Activated naive CD8-positive, alpha-beta T cell (primary cell): ENCODE data around the gene MOXD1.

ENCODE experiments used
- H3K27ac Mint-ChIP-seq: one replicate; pipeline ENCODE4 v1.8.0; 2021; ENCODE audit warnings: mixed read lengths
- H3K27me3 Mint-ChIP-seq: one replicate; pipeline ENCODE4 v1.8.0; 2021; ENCODE audit warnings: mixed read lengths
- H3K36me3 Mint-ChIP-seq: one replicate; pipeline ENCODE4 v1.8.0; 2021; ENCODE audit warnings: mixed read lengths
- H3K4me1 Mint-ChIP-seq: one replicate; pipeline ENCODE4 v1.8.0; 2021; ENCODE audit warnings: low read depth, mixed read lengths
- H3K4me3 Mint-ChIP-seq: one replicate; pipeline ENCODE4 v1.8.0; 2021; ENCODE audit warnings: mild to moderate bottlenecking, mixed read lengths
- H3K9me3 Mint-ChIP-seq: one replicate; pipeline ENCODE4 v1.8.0; 2021; ENCODE audit warnings: low read depth, mixed read lengths

The MOXD1 gene

DNA sequence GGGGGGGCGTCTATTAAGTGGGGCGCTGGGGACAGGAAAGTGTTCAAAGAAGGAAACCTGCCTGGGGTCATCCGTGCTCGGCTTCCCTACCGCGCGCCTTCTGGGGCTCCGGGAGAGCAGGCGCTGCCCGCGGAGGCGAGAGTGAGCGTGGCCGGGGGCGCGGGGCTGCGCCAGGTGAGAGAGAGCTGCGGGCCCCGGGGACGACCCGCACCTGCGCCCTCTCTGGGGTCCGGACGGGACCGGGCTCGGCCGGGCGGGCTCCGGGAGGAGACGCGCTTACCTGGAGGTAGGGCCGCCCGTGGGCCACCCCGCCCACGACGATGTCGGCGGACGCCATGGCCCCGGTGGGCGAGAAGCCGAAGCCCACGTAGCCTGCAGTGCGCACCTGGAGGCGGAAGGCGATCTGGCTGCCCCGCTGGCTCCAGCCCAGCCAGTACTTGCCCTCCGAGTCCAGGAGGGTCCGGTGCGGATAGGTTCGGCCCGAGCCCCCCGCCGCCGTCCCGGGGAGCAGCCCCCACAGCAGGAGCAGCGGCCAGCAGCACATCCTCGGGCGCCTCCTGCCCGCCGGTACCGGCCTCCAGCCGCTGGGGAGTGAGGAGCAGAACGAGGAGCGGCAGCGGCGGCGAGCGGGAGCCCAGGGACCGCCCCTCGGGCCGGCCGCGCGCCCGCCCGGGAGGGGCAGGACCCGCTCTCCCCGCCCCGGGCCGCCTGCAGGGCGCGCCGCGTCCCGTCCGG, at the start of gene MOXD1:
MOXD1 (minus strand) TSS at position 593 of the 735 bp plus-strand sequence; CDS start at position 544, 49 bp downstream.
- H3K4me1 Mint-ChIP-seq, result peaks cover 6% of the 10 kb centered on the region
- peaks cover 45% of the 10 kb centered on the region for H3K27me3 Mint-ChIP-seq
- H3K9me3 Mint-ChIP-seq, result no peaks in the 10 kb centered on the region
- no peak within 1 kb of the TSS for H3K27ac Mint-ChIP-seq
- no peaks in the 10 kb centered on the region for H3K36me3 Mint-ChIP-seq
- peak within 1 kb of the TSS; percentile 67 for H3K4me3 Mint-ChIP-seq

DNA sequence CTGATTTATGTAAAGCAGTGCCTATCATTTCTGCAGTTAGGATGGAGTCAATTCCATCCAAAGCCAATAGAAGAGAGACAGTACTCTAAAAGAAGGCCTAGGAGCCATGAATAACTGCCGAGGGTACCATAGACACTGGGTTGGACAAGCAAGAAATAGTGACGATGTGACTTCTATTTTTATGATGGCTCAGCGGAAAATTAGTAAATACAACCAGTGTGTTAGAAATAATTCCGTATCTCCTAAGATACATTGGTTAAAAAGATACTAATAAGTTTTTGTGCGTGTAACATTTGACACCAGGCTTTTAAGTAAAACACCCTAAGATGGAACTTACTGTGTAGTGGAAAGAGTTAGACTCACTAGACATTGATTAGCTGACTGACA, 45.6 kb upstream of the MOXD1 start:
- Mint-ChIP-seq H3K9me3 (peaks cover 5% of the 10 kb centered on the region), H3K36me3 (peaks cover 11% of the 10 kb centered on the region), H3K4me3 (no peak overlapping the region), H3K27me3 (no peaks in the 10 kb centered on the region), H3K4me1 (no peaks in the 10 kb centered on the region), H3K27ac (no peak overlapping the region)

DNA sequence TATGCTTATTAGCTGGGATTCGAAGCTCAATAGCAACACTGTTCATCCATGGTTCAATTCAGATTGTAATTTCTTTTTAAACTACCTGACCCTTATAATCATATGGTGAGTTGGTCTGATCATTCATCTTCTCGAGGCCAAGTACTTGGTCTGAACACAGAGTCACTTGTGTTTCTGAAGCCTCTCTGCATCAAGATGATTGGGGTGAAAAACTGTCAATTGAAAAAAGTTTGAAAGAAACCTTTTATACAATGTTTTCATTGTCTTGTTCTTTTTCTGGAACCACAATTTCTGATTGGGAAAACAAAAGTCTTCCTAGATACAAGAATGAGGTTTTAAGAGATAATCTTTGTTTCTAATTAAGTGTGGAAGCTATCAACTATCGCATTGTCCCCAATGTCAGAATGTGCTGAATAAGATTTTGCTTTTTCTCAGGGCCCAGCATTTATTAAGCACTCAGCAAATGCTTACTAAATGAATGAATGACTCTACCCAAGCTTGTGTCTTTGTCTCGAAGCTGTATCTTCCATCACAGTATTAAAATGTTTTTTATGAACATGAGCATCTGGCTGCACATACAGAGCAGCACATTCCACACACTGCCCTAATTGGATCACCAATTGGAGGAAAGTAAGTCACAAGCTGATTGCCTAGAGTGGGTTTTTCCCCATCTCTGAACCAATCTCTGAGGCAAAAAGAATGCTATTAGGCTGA, 45.0 kb upstream of the MOXD1 start:
- Mint-ChIP-seq H3K27ac (no peak overlapping the region), H3K27me3 (no peaks in the 10 kb centered on the region), H3K4me1 (no peaks in the 10 kb centered on the region), H3K9me3 (peaks cover 10% of the 10 kb centered on the region), H3K36me3 (peaks cover 9% of the 10 kb centered on the region), H3K4me3 (no peak overlapping the region)

DNA sequence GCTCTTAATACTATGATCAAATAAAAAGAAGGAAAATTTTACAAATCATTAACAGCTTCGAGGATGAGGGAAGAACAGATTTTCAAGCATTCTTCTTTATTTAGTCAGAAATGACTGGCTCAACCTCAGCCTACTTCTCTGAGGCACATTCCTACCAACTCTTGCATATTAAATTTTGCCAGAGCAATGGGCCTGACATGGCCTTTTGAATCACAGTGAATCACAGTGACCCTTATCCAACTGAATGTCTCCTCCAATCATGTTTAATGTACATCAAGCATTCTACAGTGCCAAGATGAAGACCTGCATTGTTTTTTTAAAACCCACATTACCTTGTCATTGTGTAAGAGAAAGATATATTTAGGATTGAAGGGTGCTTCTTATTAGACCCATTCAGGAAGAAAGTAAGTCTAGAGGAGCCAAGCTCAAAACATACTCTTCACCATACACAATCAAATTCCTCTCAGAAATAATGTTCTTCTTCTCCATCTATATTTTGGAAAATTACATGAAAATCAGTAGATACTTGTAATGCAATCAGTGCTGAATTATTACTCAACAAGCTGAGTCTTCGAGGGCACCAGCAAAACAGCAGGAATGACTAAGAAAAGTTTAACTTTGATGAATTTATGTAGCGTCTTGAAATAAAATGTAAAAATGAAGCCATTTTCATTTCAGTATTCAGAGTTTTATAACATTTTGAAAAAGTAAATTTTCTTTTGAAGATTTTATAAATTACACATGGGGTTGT, 44.1 kb upstream of the MOXD1 start:
- H3K9me3 Mint-ChIP-seq, result peaks cover 13% of the 10 kb centered on the region
- H3K4me1 Mint-ChIP-seq, result no peaks in the 10 kb centered on the region
- no peaks in the 10 kb centered on the region for H3K27me3 Mint-ChIP-seq
- peaks cover 4% of the 10 kb centered on the region for H3K36me3 Mint-ChIP-seq
- H3K27ac Mint-ChIP-seq, result no peak overlapping the region
- no peak overlapping the region for H3K4me3 Mint-ChIP-seq

DNA sequence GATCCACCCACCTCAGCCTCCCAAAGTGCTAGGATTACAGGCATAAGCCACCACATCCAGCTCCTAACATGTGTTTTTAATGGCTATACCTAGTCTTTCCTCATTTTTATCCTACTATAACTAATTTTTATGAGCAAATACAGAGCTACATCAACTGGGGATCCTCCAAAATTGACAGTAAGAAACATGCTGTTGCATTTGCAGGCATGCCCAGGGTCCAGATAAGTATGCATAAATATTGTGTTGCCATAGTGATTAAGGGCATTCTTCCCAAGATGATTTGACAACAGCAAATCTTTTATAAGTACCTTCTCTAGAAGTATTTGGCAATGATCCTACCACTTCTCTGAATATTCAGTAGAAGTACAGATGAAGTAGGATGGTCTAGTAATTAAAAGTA, 41.9 kb upstream of the MOXD1 start:
- H3K27me3 Mint-ChIP-seq, result no peaks in the 10 kb centered on the region
- H3K9me3 Mint-ChIP-seq, result peaks cover 20% of the 10 kb centered on the region
- H3K4me1 Mint-ChIP-seq, result no peaks in the 10 kb centered on the region
- peaks cover 2% of the 10 kb centered on the region for H3K36me3 Mint-ChIP-seq
- no peak overlapping the region for H3K4me3 Mint-ChIP-seq
- H3K27ac Mint-ChIP-seq, result no peak overlapping the region

DNA sequence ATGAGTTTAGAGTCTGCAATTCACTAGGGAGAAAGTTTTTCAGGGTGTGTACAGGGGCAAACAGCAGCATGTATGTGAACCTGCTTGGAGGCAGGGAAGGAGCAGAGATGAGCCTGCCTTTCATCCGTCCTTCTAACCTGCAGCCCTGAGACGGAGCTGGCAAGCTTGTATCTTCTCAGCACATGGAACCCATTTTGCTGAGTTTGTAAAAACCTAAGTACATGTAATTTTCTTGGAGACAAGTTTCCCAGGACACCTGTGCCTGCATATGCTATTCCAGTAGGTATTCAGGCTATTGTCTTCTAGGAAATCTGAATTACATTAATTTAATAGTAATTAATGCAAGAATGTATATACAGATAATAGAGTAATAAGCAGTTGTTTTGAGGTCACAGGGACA, 28.8 kb upstream of the MOXD1 start:
- Mint-ChIP-seq H3K4me3 (no peak overlapping the region), H3K36me3 (peaks cover 2% of the 10 kb centered on the region), H3K27me3 (peaks cover 22% of the 10 kb centered on the region), H3K4me1 (no peaks in the 10 kb centered on the region), H3K27ac (no peak overlapping the region), H3K9me3 (no peaks in the 10 kb centered on the region)

DNA sequence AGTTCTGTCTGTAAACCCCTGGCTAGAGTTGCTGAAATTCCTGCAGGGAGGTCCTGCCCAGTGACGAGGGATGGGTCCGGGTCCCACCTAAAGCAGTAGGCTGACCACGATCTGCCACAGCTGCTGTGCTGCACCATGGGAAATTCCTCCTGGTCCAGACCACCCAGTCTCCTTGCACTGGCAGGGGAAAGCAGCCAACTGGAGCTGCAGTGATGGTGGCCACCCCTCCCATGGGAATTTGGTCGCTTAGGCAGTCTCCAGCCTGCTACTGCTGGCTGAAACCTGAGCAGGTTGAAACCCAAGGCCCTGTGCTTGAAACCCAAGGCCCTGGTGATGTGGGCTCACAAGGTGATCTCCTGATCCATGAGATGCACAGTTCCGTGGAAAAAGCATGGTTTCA, 23.9 kb upstream of the MOXD1 start:
- Mint-ChIP-seq H3K27me3 (peaks cover 9% of the 10 kb centered on the region), H3K27ac (no peak overlapping the region)

DNA sequence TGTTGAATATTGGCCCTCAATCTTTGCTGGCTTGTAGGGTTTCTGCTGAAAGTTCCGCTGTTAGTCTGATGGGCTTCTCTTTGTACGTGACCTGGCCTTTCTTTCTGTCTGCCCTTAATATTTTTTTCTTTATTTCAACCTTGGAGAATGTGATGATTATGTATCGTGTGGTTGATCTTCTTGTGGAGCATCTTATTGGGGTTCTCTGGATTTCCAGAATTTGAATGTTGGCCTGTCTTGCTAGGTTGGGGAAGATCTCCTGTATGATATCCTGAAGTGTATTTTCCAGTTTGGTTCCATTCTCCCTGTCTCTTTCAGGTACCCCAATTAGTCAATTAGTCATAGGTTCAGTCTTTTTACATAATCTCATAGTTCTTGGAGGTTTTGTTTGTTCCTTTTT, 22.6 kb upstream of the MOXD1 start:
- peaks cover 2% of the 10 kb centered on the region for H3K36me3 Mint-ChIP-seq
- no peak overlapping the region for H3K4me3 Mint-ChIP-seq
- H3K27ac Mint-ChIP-seq, result no peak overlapping the region
- H3K4me1 Mint-ChIP-seq, result no peaks in the 10 kb centered on the region
- peaks cover 19% of the 10 kb centered on the region for H3K9me3 Mint-ChIP-seq
- H3K27me3 Mint-ChIP-seq, result peaks cover 6% of the 10 kb centered on the region

More for the DNA sequence above, 23.9 kb upstream of the MOXD1 start:
- peaks cover 19% of the 10 kb centered on the region for H3K9me3 Mint-ChIP-seq
- no peak overlapping the region for H3K4me3 Mint-ChIP-seq
- peaks cover 2% of the 10 kb centered on the region for H3K36me3 Mint-ChIP-seq
- H3K4me1 Mint-ChIP-seq, result no peaks in the 10 kb centered on the region

DNA sequence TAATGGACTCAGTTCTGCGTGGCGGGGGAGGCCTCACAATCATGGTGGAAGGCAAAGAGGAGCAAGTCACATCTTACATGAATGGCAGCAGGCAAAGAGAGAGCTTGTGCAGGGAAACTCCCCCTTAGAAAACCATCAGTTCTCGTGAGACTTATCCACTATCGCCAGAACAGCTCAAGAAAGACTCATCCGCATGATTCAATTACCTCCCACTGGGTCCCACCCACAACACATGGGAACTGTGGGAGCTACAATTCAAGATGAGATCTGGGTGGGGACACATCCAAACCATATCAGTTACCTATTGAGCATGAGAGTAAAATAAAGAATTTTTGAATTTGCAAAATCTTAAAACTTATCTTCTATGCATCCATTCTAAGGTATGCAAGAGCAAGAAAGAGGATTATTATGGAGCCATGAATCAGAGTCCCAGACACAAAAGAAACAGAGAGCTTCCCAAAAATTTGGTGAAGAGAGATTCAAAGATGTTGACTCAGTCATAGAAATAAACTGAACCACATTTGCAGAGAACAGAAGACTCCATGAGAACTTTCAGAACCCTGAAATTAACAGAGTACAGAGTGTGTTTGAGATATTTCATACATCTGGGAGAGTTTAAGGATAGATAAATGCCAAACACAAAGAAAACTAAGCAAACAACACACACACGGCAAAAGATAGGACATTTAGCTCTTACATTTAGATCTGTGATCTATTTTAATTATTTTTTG, 17.1 kb upstream of the MOXD1 start:
- no peaks in the 10 kb centered on the region for H3K4me1 Mint-ChIP-seq
- H3K36me3 Mint-ChIP-seq, result no peaks in the 10 kb centered on the region
- H3K27me3 Mint-ChIP-seq, result no peaks in the 10 kb centered on the region
- peaks cover 19% of the 10 kb centered on the region for H3K9me3 Mint-ChIP-seq
- H3K4me3 Mint-ChIP-seq, result no peak overlapping the region
- H3K27ac Mint-ChIP-seq, result no peak overlapping the region

DNA sequence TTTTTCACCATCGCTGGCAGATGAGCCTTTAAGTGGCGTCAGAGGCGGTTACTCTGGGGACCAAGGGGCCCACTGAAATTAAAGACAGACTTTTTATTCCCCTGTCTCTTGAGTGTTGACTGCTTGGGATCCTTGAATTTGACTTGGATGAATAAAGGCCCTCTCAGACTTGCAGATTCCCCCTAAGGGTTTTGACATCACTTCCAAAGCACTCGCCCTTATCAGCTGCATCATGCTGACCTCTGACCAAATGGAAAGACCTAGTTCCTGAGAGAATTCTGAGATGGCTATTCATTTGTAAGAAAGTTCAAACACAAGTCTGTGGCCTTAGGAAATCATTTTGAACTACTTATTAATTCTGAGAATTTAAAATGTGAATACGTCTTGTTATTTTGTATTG, 13.5 kb upstream of the MOXD1 start:
- H3K4me1 Mint-ChIP-seq, result no peaks in the 10 kb centered on the region

DNA sequence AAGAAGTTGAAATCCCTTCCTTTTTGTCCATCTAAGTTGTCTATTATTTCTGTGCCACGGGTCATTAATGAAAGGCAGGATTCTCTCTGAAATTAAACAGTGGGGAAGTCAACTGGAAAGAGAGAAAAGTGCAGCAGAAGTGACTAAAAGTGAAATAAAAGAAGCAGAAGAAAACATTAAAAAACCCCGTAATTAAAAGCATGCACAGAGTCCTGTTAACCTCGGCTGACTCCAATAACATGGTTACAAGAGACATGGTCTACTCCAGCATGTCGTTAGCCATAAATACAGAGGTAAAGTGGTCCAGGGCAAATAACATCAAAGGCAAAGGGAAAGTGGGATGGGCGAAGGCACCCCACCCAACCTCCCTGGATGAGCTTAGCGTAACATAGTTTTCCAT, 13.0 kb upstream of the MOXD1 start:
- no peaks in the 10 kb centered on the region for H3K4me1 Mint-ChIP-seq
- no peak overlapping the region for H3K4me3 Mint-ChIP-seq
- H3K9me3 Mint-ChIP-seq, result no peaks in the 10 kb centered on the region
- H3K27ac Mint-ChIP-seq, result no peak overlapping the region
- H3K27me3 Mint-ChIP-seq, result peaks cover 4% of the 10 kb centered on the region
- no peaks in the 10 kb centered on the region for H3K36me3 Mint-ChIP-seq

More for the DNA sequence above, 13.5 kb upstream of the MOXD1 start:
- peaks cover 4% of the 10 kb centered on the region for H3K27me3 Mint-ChIP-seq
- no peak overlapping the region for H3K27ac Mint-ChIP-seq
- H3K4me3 Mint-ChIP-seq, result no peak overlapping the region
- H3K36me3 Mint-ChIP-seq, result no peaks in the 10 kb centered on the region
- H3K9me3 Mint-ChIP-seq, result no peaks in the 10 kb centered on the region

DNA sequence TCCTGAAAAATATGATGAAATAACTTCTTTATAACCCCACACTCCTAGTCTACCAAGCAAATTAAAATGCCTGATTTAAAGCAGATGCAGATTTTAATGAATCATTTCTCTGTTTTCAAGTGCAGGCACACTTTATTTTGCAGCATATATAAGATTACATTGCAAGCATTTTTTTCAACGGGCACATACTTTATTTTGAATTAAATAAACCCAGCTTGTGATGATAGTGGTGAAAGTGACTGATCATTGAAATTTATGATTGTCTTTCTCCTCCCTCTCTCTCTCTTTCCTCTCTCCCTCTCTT, 12.2 kb upstream of the MOXD1 start:
- no peak overlapping the region for H3K27ac Mint-ChIP-seq
- peaks cover 10% of the 10 kb centered on the region for H3K27me3 Mint-ChIP-seq
- H3K36me3 Mint-ChIP-seq, result no peaks in the 10 kb centered on the region
- no peak overlapping the region for H3K4me3 Mint-ChIP-seq
- H3K4me1 Mint-ChIP-seq, result no peaks in the 10 kb centered on the region
- H3K9me3 Mint-ChIP-seq, result no peaks in the 10 kb centered on the region

DNA sequence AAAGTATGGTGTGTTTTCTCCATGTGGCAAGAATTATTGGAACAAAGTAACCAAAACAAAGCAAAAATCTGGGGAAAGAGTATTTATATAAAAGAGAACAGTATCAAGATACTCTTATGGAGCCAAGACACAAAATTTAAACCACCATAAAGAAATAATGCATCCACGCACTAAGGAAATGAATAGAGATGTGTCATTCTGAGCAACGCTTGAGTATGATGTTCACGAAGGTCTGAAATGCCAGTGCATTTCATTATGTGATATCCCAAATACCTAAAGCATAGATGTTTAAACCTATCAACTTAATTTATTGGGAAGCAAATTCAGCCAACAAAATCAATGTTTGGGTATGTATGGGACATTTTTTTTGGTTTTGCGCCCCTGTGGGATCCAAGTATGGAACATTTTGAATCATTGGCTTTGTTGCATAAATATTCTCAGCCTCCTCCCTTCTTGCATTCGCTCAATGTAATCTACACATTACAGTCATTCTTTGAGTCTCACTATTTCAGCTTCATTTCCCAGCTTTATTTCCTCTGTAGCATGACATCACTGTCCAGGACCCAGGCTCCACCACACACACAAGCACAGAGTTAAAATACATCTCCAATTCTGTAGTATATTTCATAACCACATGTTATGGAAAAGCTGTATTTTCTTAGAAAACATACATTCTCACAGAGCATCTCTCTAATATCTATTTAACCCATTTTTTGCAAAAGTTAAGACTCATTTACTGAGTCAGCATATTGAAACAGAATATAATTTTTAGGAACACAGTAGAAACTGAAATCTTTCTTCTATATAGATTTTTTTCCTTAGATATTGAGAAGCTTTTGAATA, 11.6 kb upstream of the MOXD1 start:
- Mint-ChIP-seq H3K4me1 (no peaks in the 10 kb centered on the region), H3K36me3 (no peaks in the 10 kb centered on the region), H3K4me3 (no peak overlapping the region), H3K27me3 (peaks cover 10% of the 10 kb centered on the region), H3K9me3 (no peaks in the 10 kb centered on the region), H3K27ac (no peak overlapping the region)

DNA sequence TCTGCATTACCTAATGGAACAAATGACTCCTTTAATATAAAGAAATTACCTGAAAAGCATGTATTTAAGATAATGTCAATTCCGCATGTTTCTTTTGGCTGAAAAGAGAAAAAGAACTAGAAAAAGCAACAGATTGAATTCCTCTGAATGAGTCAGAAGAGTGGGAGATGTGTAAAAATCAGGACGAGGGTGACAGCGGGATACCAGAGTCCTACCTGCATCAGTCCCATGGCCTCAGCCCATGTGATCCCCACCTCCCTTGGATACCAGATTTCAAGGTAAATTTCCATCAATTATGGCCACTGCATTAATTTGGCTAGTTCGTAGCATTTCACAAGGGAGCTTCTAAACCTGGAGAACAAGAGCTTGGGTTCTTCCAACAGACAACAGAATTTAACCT, 10.0 kb upstream of the MOXD1 start:
- no peak overlapping the region for H3K4me3 Mint-ChIP-seq
- H3K27ac Mint-ChIP-seq, result no peak overlapping the region
- H3K36me3 Mint-ChIP-seq, result no peaks in the 10 kb centered on the region
- H3K4me1 Mint-ChIP-seq, result no peaks in the 10 kb centered on the region
- no peaks in the 10 kb centered on the region for H3K9me3 Mint-ChIP-seq
- peaks cover 13% of the 10 kb centered on the region for H3K27me3 Mint-ChIP-seq
